Endothelial cell of umbilical vein (primary cell): ENCODE results near the gene NF1. TPM values are rescaled to one million over a fixed set of nuclear protein-coding genes. Genes with fewer than 3 reads are reported as not detected.

Source experiments
- BruUV-seq: library from RNA; stranded (reverse); fragments of 400-500 nt; replicated peaks from 2 replicates; lab custom pipeline; 2021; lab: Mats Ljungman, UMichigan
- CTCF ChIA-PET: fragments of 300-600, 350-600 bp; sonication (Branson Sonifier 250); formaldehyde crosslinking; loops from one replicate; lab custom pipeline; 2021; ENCODE audit warnings: antibody characterized with exemption, inconsistent platforms; lab: Charles Lee
- POLR2A ChIA-PET: fragments of 300-600, 350-600 bp; sonication (Branson Sonifier 250); formaldehyde crosslinking; loops from one replicate; lab custom pipeline; 2021; ENCODE audit warnings: antibody characterized with exemption, inconsistent platforms; lab: Charles Lee
- DNase-seq: peaks from one replicate; pipeline ENCODE4 v3.0.0-alpha.2; 2011; ENCODE audit warnings: low read depth, low spot score
- FAIRE-seq: peaks from 2 replicates; lab custom pipeline; 2011; peaks lifted over from hg19 to GRCh38; lab: Jason Lieb, UNC
- H2AFZ ChIP-seq: 2 replicates; pipeline ENCODE4 v1.6.0; 2012; ENCODE audit warnings: low read depth, low read length, control low read depth, inconsistent platforms
- H3K27ac ChIP-seq: 2 replicates; pipeline ENCODE4 v1.5.1; 2011; ENCODE audit warnings: low read depth, mild to moderate bottlenecking, control low read depth, low read length, moderate library complexity; ENCODE audit not compliant: insufficient read depth
- H3K27me3 ChIP-seq, 2 experiments: 2 replicates each; pipeline versions ENCODE4 v1.6.0 to v1.6.1; 2011; ENCODE audit warnings: low read length in 2 of 2, mixed read lengths in 1 of 2; ENCODE audit not compliant: control insufficient read depth in 2 of 2, insufficient read depth in 2 of 2
- H3K36me3 ChIP-seq, 2 experiments: 2 replicates in 1 of 2; 3 replicates in 1 of 2; pipeline ENCODE4 v1.5.1; 2011; ENCODE audit warnings: low read length in 2 of 2, mild to moderate bottlenecking in 1 of 2, moderate library complexity in 1 of 2; ENCODE audit not compliant: control insufficient read depth in 2 of 2, insufficient read depth in 2 of 2; ENCODE audit errors: extremely low read depth in 1 of 2
- H3K4me1 ChIP-seq: 3 replicates; pipeline ENCODE4 v1.5.1; 2011; ENCODE audit warnings: mild to moderate bottlenecking, low read length; ENCODE audit not compliant: control insufficient read depth, insufficient read depth; ENCODE audit errors: extremely low read depth
- H3K4me2 ChIP-seq: 2 replicates; pipeline ENCODE4 v1.6.1; 2011; ENCODE audit warnings: low read length, control low read depth, mixed read lengths; ENCODE audit not compliant: insufficient read depth
- H3K4me3 ChIP-seq, 3 experiments: fragments of 200-600 bp in 1 of 3; sonication (generic), shearing (Covaris generic) in 1 of 3; replicated peaks in 1 of 3; 2 replicates each; pipeline ENCODE4 v1.5.1; 2011 to 2016; ENCODE audit warnings: control low read depth in 3 of 3, low read length in 3 of 3, mild to moderate bottlenecking in 2 of 3, inconsistent platforms in 1 of 3, low read depth in 1 of 3, moderate library complexity in 1 of 3; ENCODE audit not compliant: insufficient read depth in 1 of 3
- H3K79me2 ChIP-seq: 2 replicates; pipeline ENCODE4 v1.6.0; 2012; ENCODE audit warnings: low read length, inconsistent platforms; ENCODE audit not compliant: control insufficient read depth, insufficient read depth
- H3K9ac ChIP-seq: replicated peaks from 2 replicates; pipeline ENCODE3; 2011; ENCODE audit warnings: low read length, control low read depth; ENCODE audit not compliant: insufficient read depth; ENCODE audit errors: extremely low read depth
- H3K9me1 ChIP-seq: replicated peaks from 3 replicates; pipeline ENCODE4 v1.6.0; 2011; ENCODE audit warnings: mild to moderate bottlenecking, low read length; ENCODE audit not compliant: control insufficient read depth, insufficient read depth; ENCODE audit errors: extremely low read depth
- H3K9me3 ChIP-seq: replicated peaks from 2 replicates; pipeline ENCODE4 v1.5.1; 2012; ENCODE audit warnings: low read length, inconsistent platforms; ENCODE audit not compliant: control insufficient read depth, insufficient read depth
- H4K20me1 ChIP-seq: replicated peaks from 2 replicates; pipeline ENCODE3; 2011; ENCODE audit warnings: mild to moderate bottlenecking, low read length; ENCODE audit not compliant: control insufficient read depth, insufficient read depth; ENCODE audit errors: extremely low read depth
- EZH2 ChIP-seq: IDR thresholded peaks from 2 replicates; pipeline ENCODE4 v1.6.1; 2012; ENCODE audit warnings: borderline replicate concordance, low read depth, mild to moderate bottlenecking, moderate library complexity, low read length, inconsistent platforms; ENCODE audit not compliant: severe bottlenecking
- FOS ChIP-seq: IDR thresholded peaks from 2 replicates; pipeline ENCODE4 v1.6.1; 2011; ENCODE audit warnings: mild to moderate bottlenecking, low read length, moderate library complexity, borderline replicate concordance; ENCODE audit not compliant: insufficient read depth
- GATA2 ChIP-seq: IDR thresholded peaks from 2 replicates; pipeline ENCODE4 v1.7.0; 2011; ENCODE audit warnings: low read depth, mild to moderate bottlenecking, moderate library complexity, mixed read lengths, low read length; ENCODE audit not compliant: insufficient read length, insufficient read depth
- JUN ChIP-seq: IDR thresholded peaks from 2 replicates; pipeline ENCODE4 v1.6.1; 2011; ENCODE audit warnings: borderline replicate concordance, low read depth; ENCODE audit not compliant: insufficient read length, insufficient read depth
- MYC ChIP-seq: IDR thresholded peaks from one replicate; pipeline ENCODE4 v1.6.1; 2011; ENCODE audit warnings: mild to moderate bottlenecking, low read depth, low read length
- POLR2A ChIP-seq: IDR thresholded peaks from 2 replicates; pipeline ENCODE4 v1.6.1; 2012; ENCODE audit warnings: low read depth, mild to moderate bottlenecking, control low read depth, low read length
- POLR2AphosphoS5 ChIP-seq: IDR thresholded peaks from 2 replicates; pipeline ENCODE4 v1.6.1; 2012; ENCODE audit warnings: low read depth, mild to moderate bottlenecking, control low read depth, low read length, moderate library complexity; ENCODE audit not compliant: insufficient read depth
- dilution Hi-C: fragments of 300-500 bp; cut with MboI; formaldehyde crosslinking; loops from one replicate; pipeline ENCODE4 v1.15.0; 2019; ENCODE audit warnings: low sequenced_read_pairs; ENCODE audit not compliant: extremely low pct_ligation_motif_present
- intact Hi-C: fragments of 100-400 bp; cut with micrococcal nuclease; formaldehyde crosslinking; loops from one replicate; pipeline ENCODE4 v1.10.0; 2022
- polyA plus RNA-seq, 4 experiments: library from polyadenylated mRNA; depleted of rRNA in 3 of 4; stranded (reverse) in 3 of 4; unstranded in 1 of 4; fragments of >200 nt; gene quantifications; 2 replicates each; pipeline versions ENCODE4 v1.2.1 to v1.2.3, GENCODE V29; 2011 to 2012; ENCODE audit warnings: missing spikeins in 1 of 4
- total RNA-seq: library from RNA; stranded (reverse); gene quantifications from 2 replicates; pipeline ENCODE4 v1.2.3, GENCODE V29; 2021
- TF ChIP-seq, protein P1 (sequence below): IDR thresholded peaks from 2 replicates; pipeline ENCODE4 v1.6.1; 2011; ENCODE audit not compliant: insufficient read depth, insufficient read length
- TF ChIP-seq, protein P2 (sequence below), 2 donors: IDR thresholded peaks; 1 replicate in 1 of 2; 2 replicates in 1 of 2; pipeline ENCODE4 v1.5.1; 2011; ENCODE audit warnings: low read length in 2 of 2, mild to moderate bottlenecking in 2 of 2, moderate library complexity in 2 of 2, control low read depth in 1 of 2, inconsistent platforms in 1 of 2, low read depth in 1 of 2; ENCODE audit not compliant: insufficient read depth in 1 of 2; ENCODE audit errors: extremely low read depth in 1 of 2

NF1 gene
- total and polyA plus RNA-seq, 2 donors (not counting 3 experiments of a cell fraction or from before 2014, with no cell fraction given), result 13.7 to 42.4 TPM

DNA sequence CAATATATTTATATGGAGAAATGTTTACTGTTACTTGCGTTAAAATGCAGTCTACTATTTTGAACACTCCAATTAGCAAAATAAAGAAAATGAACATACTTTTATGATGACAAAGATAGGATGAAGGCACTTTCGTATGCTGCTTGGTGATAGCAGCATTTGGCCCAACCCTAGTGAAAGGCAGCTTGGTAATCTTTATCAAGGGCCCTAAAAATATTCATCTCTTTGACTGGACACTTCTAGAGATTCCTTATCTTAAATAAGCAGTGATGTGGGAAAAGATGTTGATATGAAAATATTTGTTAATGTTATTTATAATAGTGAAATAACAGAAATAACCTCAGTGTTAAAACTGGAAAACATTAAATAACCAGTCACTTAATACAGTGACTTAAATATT, 79.4 kb downstream of the NF1 start:
- POLR2A ChIA-PET, result no interaction called here
- intact Hi-C loops (no loop called here), dilution Hi-C loops (no loop called here)
- H3K9ac ChIP-seq, result no peak overlapping the region
- no peak overlapping the region for H3K27ac ChIP-seq
- no peaks in the 10 kb centered on the region for H3K9me3 ChIP-seq
- H2AFZ ChIP-seq, result no peak overlapping the region
- no peaks in the 10 kb centered on the region for H4K20me1 ChIP-seq
- FAIRE-seq, result no peak
- TF ChIP-seq, protein P1, sequence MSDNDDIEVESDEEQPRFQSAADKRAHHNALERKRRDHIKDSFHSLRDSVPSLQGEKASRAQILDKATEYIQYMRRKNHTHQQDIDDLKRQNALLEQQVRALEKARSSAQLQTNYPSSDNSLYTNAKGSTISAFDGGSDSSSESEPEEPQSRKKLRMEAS, result no peak
- TF ChIP-seq EZH2, result no peak
- TF ChIP-seq FOS, result no peak
- no peak for TF ChIP-seq POLR2A
- no peak for TF ChIP-seq JUN
- TF ChIP-seq MYC, result no peak
- no peak for TF ChIP-seq GATA2
- TF ChIP-seq, protein P2, sequence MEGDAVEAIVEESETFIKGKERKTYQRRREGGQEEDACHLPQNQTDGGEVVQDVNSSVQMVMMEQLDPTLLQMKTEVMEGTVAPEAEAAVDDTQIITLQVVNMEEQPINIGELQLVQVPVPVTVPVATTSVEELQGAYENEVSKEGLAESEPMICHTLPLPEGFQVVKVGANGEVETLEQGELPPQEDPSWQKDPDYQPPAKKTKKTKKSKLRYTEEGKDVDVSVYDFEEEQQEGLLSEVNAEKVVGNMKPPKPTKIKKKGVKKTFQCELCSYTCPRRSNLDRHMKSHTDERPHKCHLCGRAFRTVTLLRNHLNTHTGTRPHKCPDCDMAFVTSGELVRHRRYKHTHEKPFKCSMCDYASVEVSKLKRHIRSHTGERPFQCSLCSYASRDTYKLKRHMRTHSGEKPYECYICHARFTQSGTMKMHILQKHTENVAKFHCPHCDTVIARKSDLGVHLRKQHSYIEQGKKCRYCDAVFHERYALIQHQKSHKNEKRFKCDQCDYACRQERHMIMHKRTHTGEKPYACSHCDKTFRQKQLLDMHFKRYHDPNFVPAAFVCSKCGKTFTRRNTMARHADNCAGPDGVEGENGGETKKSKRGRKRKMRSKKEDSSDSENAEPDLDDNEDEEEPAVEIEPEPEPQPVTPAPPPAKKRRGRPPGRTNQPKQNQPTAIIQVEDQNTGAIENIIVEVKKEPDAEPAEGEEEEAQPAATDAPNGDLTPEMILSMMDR (IDR thresholded peaks at IDR 0.05; ENCODE audit: extremely low read depth in 1 of 2, insufficient read depth in 1 of 2, low read depth in 1 of 2, low read length in 2 of 2), result no peak
- TF ChIP-seq POLR2AphosphoS5, result no peak
- CTCF ChIA-PET, result no interaction called here
- H3K27me3 ChIP-seq, result no peaks in the 10 kb centered on the region
- no peak overlapping the region for H3K4me3 ChIP-seq
- H3K9me1 ChIP-seq, result no peaks in the 10 kb centered on the region
- H3K79me2 ChIP-seq, result no peaks in the 10 kb centered on the region
- no peak for DNase-seq
- H3K4me2 ChIP-seq, result no peak overlapping the region
- BruUV-seq, result no TSS peak
- H3K36me3 ChIP-seq, result no peaks in the 10 kb centered on the region
- H3K4me1 ChIP-seq, result no peaks in the 10 kb centered on the region
